NCI-H1436 (cell line): ENCODE results near the gene PRMT9.

Experiments used
- DNase-seq: peaks from one replicate; lab custom pipeline; 2025; lab: John Stamatoyannopoulos, UW

PRMT9 gene

DNA sequence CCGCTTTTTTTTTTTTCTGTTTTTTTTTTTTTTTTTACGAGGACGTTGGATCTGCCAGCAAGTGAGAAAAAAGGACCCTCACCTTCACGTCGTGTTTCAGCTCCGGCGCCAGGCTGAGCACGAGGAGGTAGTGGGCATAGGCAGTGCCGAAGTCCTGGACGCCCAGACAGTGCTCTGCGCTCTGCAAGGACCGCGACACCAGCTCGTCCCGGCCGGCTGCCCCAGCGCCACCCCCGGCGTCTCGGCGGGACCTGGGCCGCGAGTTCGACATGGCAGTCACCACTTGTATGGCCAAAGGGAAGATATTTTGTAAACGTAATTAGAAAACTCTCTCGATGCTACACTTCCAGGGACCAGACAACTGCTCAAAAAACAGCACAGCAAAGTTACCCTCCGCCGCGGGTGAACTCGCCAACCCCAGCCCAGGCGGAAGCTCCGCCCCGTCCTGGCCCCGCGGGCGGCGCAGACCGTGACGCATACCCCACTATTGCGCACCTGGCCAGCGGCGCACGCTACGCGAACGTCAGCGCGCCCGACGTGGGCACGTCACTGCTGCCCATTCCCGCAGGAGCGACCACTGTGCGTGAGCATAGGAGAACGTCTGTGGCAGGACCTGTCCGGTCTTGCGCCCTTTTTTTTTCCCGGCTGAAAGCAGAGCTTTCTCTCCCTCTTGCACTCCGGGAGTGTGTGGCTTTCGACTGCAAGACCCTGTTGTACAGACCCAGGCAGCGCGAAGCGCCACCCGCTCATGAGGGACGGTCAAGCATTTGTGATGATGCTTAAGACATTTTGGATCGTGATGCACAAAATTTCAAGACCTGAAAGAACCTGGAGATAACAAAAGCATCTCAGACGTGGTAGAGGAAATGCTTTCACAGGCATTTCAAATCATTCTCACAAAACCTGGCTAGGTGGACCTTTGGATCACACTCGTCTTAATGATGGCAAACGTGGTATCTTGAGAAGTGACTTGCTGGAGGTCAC lies at the start of gene PRMT9:
PRMT9 (minus strand) TSS at position 447 of the 984 bp plus-strand sequence; CDS start at position 271, 176 bp downstream.
- peak; percentile 77 for DNase-seq

DNA sequence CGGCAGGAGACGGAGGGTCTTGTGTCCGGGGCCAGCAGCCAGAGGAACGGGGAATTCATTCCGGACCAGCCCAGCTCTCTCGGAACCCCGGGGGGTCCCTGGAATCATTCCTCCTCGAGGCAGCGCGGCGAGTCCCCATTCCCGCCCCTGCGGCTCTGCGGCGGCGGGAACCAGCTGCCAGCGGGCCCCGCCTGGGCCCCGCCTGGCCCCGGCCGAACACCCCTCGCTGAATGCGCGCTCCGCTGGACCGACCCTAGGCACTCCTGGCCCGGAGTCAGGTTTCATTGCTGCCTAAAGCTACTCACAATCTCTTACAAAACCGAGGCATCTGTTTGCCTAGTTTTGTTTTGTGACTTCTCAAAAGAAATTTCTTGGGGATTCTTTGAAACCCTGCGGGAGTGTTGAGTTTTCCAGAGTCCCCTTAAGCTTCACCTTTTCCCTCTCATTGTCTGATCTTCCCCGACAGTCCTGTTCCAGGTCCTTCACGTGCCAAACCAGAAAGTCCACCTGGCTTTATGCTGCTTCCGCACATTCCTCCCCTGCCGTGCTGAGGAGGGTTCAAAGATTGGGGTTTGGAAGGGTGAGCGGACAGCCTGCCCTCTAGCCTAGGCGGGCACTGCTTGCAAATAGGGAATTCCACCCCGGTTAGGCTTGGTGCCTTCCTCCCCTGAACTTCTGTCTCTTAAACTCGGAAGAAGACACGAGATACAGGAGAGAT lies 48.7 kb upstream of the PRMT9 start:
- DNase-seq, result no peak

DNA sequence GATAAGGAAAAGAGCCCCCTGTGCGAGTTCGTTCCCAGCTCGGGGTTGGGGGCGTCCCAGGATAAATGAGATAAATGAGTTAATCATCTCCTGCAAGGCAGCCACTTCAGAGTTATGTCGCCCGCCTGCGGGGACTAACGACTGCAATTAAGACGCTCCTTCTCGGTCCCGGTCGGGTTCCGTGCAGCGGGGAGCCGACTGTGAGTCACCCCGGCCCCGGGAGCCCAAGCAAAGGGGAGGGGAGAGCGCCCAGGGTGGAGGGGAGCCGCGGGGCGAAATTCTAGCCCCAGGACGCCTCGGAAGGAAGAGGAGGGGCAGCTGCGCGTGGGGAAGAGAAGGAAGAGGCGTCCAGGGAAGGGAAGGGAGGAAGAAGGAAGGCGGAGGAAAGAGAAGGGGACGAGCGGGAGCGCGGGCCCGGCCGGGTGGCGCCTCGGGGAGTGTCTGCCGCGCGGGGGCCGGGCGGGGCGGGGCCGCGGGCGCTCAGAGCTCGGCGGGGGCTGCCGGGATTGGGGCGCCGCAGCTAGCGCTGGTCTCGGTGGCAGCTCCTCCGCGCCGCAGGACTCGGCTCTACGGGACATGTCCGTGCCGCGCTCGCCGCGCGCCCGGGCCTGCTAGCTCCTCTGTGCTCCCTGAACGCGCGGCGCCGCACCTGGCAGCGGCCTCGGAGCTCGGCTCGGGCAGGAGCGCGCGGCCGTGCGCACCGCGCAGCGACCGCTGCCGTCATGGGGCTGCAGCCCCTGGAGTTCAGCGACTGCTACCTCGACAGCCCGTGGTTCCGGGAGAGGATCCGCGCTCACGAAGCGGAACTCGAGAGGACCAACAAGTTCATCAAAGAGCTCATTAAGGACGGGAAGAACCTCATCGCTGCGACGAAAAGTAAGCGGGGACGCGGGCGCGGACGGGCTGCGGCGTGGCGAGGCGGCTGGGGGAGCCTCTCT lies 47.9 kb upstream of the PRMT9 start, which contains the start of gene ARHGAP10:
ARHGAP10 (plus strand) TSS at position 509 of the 938 bp plus-strand sequence; CDS start at position 723, 214 bp downstream.
- peak; percentile 39 for DNase-seq

DNA sequence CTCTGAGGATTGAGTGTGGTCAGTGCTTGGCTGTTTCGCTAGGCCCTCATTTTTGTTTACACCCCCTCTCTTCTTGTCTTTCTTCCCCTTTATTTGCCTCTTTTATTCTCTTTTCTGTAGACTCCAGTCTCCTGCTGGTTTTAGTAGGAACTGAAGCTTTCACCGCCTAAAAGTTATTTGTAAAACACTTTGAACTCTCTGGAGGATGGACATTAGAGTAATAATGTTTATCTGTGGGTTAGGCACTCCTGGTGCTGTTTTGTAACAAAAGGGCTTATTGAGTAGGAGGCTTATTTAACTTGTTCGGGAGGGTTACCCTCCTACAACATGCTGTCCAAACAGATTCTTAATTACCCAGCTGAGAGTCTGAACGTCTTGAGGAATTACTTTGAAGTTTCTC lies 46.4 kb upstream of the PRMT9 start:
- DNase-seq, result no peak

DNA sequence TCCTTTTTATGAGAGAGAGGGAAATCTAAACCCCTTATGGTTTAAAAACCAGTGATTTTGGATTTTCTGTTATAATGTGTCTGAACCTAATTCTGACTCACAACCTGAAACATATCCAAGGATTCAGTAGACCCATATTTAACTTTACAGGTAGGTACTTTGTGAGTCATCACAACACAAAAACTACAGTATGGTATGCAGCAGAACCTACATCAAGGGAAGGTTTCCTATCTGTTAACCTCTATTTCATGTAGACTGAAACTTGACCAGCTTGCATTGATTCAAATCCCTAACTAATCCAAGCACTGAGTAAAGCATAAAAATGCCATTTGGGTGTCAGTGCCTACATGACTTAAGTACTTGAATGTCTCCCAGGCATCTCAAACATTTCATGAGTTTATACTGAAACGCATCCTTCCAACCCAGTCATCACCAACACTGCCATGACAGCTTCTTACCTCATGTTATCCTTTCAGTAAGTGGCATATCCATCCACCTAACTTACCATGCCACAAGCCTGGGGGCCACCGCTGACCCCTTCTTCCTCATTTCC lies 43.6 kb upstream of the PRMT9 start:
- DNase-seq, result no peak

DNA sequence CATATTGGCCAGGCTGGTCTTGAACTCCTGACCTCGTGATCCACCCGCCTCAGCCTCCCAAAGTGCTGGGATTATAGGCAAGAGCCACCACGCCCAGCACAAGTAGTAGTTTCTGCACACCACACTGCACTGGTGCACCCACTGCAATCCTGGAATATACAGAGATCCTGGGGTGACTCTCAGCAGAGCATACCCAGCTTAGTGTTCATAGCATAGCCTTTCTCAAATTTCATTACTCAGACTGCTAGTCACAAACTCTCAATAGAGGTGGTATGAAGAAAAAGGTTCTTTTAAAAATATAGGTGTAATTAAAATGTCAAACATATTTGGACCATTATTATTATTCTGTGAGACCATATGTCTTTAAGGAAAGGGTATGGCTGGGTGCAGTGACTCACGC lies 41.7 kb upstream of the PRMT9 start:
- DNase-seq, result no peak

DNA sequence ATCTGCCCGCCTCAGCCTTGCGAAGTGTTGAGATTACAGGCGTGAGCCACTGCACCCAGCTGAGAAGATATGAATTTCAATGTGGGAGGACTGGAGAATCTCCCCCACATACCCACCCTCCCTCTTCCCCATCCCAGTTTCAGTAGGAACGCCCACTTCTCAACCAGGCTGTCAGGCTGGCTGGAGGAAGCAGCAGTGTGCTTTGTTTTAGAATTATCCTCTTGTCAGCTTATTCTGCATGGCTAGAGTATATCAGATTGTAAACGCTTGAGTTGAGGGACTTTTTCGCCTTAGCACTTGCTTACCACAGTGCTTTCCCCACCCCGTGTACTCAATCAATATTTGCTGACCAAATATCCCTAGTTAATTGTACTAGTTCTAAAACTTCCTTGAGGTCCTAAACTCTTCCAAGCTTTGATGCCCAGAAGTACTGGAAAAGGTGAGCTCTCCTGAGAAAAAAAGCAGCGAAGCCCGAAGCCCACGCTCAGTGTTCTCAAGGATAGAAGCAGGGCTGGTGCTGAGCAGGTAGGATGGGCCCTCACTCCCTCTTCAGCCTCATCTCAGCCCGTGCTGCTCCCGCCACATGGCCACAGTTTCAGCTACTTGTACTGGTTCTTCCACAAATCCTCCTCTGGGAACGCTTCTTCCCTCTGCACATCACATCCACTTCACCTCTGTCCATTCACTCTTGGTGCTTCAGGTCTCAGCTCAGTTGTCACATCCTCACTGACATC lies 40.7 kb upstream of the PRMT9 start:
- no peak for DNase-seq

DNA sequence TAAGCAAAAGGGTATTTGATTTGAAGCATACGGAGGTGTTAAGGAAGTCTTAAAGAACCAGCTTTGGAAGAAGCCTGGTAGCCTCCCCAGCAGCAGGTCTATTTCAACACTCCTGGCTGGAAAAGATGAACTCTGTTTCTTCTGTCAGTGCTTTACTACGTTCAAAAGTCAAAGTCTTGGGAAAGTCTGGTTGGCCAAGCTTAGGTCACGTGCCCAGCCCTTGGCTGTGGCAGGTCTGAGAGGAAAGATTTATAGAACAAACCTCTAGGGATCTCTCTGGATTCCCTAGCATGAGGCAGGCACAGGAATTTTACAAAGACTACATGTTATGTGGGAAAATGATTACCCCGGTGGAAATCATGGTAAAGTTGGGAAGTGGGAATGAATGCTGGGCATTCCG lies 39.4 kb upstream of the PRMT9 start:
- DNase-seq, result no peak

DNA sequence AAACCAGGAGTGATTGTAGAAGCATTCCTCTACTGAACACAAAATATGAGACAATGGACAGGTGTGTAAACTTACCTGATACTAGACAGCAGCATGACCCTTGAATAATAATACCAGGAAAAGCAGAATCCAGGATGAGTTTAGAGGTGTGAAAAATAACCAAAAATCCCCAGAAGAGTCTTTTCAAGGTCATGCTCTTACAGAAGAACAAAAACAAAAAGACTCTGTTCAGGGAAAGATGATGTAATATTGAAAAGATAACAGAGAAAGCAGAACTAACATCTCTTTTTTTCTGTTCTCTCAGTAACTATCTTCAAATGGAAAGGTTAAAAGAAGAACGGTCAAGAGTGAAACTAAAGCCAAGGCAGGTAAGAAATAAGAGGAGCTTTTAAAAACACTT lies 33.9 kb upstream of the PRMT9 start:
- no peak for DNase-seq

DNA sequence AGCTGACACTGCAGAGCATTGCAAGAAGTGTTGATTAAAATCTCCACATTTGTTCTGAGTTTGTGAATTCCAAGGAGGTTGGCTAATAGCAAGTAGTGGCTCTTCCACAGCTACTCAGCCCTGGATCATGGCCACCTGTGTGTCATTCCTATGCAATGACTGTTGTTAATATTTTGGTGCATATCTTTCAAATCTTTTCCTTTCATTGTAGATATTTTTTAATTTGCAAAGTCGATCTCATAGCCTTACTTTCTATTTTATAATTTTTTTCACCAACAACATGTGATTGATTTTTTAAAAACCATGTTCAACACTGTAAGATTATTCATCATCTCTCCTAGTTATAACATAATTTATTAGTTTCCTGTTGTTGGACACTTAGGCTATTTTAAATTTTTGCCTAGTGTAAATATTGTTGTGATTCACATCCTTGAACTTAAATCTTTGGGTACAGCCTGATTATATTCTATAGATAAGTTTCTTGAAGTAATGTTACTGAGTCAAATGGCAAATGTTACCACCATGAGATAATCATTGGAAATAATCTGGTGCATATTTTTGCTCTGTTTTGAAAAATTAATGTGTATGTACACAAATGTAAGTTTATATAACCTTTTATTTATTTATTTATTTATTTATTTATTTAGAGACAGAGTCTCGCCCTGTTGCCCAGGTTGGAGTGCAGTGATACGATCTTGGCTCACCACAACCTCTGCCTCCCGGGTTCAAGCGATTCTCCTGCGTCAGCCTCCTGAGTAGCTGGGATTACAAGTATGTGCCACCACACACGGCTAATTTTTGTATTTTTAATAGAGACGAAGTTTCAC lies 30.8 kb upstream of the PRMT9 start:
- no peak for DNase-seq

DNA sequence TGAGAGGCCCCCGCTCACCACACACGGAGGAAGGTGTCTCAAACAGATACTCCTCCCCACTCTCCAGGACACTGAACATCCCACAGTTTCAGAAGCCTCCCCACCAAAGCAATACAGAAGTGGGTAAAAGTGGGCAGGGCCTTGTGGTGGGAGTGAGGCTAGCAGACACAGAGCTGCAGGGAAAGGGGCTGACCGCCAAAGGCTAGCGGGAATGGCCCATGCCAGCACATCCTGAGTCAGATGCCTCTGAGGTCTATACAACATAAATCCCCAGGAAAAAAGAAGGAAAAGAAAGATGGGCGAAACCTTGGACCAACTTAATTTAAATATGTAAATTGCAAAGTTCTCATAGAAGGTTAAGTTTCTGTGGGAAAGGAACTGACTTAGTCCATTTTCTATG lies 26.0 kb upstream of the PRMT9 start:
- no peak for DNase-seq

DNA sequence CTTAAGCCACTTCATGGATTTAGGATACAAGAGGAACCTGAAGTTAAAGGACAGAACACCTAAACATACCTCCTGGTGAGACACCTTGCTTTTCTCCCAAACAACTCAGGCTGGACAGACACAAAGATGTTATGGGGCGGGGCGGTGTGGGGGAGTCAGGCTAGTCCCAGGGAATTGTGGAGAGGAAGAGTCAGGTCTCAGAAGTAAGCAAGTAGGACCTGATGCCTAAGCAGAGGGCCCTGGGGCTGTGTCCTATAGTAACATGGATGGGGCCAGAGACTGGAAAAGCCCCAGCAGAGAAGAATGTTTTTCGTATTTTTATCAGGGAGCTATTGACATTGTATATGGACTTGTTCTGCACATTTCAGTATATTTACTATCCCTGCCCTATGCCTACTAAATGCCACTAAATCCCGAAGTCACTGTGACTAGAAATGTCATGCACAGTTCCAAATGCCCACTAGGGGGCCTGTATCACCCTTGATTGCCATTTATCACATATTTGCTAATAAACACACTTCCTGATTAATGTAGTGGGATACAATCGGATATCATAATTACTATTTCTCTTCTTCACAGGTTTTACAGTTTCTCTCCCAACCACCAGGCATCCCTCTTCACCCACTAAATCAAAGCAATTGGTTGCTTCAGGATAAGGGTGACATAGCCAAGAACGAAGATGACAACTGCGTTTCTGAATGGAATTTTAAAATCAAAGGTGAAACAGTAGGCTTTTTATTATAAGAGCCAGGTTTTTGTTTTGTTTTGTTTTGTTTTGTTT lies 24.1 kb upstream of the PRMT9 start:
- peak; percentile 19 for DNase-seq

DNA sequence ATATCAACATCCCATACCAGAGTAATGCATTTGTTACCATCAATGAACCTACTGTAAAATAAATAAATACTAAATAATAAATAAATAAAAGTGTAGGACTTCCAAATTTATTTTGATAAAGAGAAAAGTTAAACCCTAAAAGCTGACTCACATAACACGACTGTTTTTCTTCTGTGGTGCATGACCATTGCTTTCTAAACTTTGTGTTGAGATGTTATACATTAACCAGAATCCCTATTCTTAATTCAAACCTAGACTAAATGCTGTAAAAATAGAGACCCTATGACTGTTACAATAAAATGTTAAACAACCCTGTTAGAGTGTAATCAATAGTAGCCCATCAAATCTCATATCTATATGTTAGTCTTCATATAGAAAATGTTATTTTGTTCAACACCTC lies 20.9 kb upstream of the PRMT9 start:
- DNase-seq, result no peak

DNA sequence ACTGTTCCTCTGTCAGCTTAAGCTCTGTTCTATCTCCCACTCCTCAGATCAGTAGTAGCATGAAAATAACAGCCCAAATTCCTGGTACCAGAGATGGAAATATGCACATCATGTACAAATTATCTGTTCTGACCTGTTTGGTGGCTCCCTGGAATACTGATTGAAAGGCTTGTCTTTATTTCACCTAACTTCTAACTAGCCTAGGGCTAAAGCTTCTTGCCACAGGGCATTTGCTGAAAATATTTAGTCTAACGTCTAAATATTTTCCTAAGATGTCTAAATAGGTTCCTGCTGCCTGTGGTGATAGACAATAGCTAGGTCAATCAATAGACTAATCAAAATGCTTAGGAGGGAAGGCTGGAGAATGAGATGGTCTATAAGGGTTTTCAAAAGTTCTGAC lies 12.9 kb upstream of the PRMT9 start:
- DNase-seq, result no peak

DNA sequence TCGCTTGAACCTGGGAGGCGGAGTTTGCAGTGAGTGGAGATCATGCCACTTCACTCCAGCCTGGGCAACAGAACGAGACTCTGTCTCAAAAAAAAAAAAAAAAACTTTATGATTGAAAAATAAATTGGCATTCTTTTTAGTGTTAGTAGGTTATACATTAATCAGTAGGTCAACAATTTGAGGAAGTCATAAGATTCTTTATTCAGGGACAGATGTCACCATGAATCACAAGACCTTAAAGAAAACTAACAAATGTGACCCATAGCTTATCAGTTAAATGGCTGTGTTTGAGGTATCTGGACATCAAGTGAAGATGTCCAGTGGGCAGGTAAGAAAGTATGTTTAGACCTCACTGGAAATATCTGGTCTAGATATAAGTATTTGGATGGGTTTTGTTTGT lies 9.3 kb upstream of the PRMT9 start:
- no peak for DNase-seq

DNA sequence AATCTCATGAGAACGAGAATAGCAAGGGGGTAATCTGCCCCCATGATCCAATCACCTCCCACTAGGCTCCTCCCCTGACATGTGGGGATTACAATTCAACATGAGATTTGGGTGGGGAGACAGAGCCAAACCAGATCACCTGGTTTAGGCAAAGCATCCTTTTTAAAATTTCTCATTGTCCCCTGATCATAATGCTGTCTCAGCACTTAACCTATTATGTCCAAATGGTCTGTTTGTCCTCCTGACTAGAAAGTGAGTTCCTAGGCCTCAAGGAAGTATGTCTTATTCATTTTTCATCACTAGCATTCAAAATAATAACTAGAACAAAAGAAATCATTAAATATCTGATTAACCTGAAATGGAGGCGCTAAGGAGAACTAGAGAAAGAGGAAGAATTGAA lies 7.9 kb upstream of the PRMT9 start:
- no peak for DNase-seq

DNA sequence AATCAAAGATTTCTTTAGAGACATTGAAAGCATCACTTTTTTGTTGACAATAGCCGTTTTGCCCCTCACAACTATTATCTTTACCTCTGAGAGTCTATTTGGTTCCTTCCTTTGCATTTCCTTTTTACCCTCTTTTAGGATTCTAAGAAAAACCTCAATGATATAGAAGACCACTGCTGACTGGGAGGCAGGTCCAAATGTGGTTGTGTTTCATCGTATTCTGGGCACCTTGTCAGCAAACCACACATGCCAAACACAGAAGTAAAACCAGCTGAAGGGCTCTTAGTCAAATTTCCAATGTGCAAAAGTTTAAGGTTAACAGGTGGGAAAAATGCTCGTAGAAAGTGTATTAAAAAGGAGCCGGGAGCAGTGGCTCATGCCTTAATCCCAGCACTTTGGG lies 5.1 kb upstream of the PRMT9 start:
- no peak for DNase-seq

DNA sequence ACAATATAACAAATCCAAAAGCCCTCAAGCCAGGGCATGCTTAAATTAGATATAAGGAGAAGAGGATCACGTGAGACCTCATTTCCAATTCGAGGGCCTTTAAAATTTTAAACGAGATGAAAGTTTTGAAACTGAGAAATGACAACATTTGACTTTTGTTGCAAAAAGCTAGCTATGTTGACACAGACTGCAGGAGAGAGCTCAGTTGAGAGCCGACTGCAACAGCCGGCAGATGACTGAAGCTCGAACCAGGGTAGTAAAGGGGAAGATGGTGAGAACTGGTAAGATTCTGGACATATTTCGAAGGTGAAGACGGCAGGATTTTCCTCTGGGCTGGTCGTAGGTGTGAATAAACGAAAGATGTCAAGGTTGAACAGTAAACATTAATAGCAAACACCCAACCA lies 773 bp downstream of the PRMT9 start:
- no peak for DNase-seq

DNA sequence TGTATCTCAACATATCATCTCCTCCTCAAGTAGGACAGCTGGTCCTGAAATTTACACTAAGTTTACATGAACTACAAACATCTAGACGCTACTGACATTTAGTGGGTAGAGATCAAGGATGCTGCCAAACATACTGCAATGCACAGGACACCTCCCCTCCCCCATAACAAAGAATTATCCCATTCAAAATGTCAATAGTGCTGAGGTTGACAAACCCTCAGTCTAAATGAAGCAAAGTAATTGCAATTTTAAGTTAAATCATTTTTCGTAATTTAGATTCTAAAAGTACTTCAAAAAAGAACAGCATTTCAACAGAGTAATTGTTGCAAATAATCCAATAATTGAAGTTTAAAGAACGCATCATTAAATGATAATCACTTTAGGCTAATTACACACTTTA lies 1.2 kb downstream of the PRMT9 start:
- no peak for DNase-seq
